ENCODE measurements around the gene MANSC1. TPM values are rescaled to one million over a fixed set of nuclear protein-coding genes. Genes with fewer than 3 reads are reported as not detected.

The MANSC1 gene
- total RNA-seq, 1 experiment from 2014 or later = 9.1 TPM

DNA sequence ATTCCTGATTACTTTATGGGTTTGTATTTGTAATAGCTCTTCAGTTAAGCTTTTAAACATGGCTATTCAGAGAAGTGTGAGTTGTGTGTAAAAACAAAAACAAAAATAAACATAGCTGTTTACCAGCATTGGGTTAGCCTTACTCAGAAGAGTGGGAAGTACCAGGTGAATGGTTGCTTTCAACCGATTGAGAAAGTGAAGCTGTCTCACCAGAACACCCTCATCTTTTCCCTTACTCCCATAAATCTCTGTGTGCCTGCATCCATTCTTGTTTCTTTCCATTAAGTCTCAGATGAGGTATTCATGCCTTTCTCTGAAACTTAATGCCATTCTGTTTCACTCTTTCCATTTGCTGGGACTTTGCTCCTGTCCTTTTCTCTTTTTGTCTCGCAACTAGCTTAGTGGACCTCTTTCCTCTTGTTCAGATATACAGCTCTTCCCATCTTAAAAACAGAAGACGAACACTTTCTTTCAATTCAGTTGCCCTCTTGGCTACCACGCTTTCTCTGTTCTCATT lies 17.5 kb upstream of the MANSC1 start:
- H2AK5ac ChIP-seq (ENCODE audit: insufficient read length, low read length) = no peak overlapping the region
- no peak overlapping the region for H3K4ac ChIP-seq (ENCODE audit: low read depth, low read length)
- H4K8ac ChIP-seq (replicated peaks; ENCODE audit: insufficient read length, low read depth, low read length) = no peak overlapping the region
- Mint-ChIP-seq H3K4me1 (peaks cover 0 to 9% of the 10 kb centered on the region in 2 experiments; a peak in 3 of 4 replicates), H3K4me3 (no peak overlapping the region), H3K9me3 (no peaks in the 10 kb centered on the region), H3K27me3 (ENCODE audit: low read depth) (no peaks in the 10 kb centered on the region; the same call in 1 of the 2 replicates), H3K27ac (peak overlapping the region in 1 of 3 experiments; percentile 29; a peak in 1 of 7 replicates), H3K36me3 (ENCODE audit: insufficient read depth in 1 of 3, low read depth in 3 of 3) (no peaks in the 10 kb centered on the region; a peak in 2 of 7 replicates)
- no peak overlapping the region for H3K14ac ChIP-seq (ENCODE audit: insufficient read depth, low read length)
- no peak overlapping the region for H3K4me2 ChIP-seq (ENCODE audit: insufficient read depth, insufficient read length, low read length)
- DNase-seq = no peak
- H3K56ac ChIP-seq (ENCODE audit: insufficient read length, low read depth, low read length) = no peak overlapping the region
- H3K27me3 ChIP-seq (ENCODE audit: insufficient read depth, low read length) = no peaks in the 10 kb centered on the region
- no peak overlapping the region for H3K18ac ChIP-seq (ENCODE audit: insufficient read length, low read depth, low read length)
- H2BK5ac ChIP-seq (ENCODE audit: insufficient read length, low read length) = no peak overlapping the region
- no peaks in the 10 kb centered on the region for H3K9me3 ChIP-seq (ENCODE audit: control insufficient read depth, low read depth, low read length)
- H3T11ph ChIP-seq (ENCODE audit: low read length) = peak overlapping the region; percentile 17
- no peak overlapping the region for H2BK120ac ChIP-seq (ENCODE audit: low read depth, low read length, poor library complexity, severe bottlenecking)
- H4K20me1 ChIP-seq (ENCODE audit: control insufficient read depth, insufficient read depth, insufficient read length) = no peaks in the 10 kb centered on the region
- no peaks in the 10 kb centered on the region for H3K79me1 ChIP-seq (ENCODE audit: insufficient read depth, low read depth, low read length, poor library complexity, severe bottlenecking)
- H3K79me2 ChIP-seq (ENCODE audit: insufficient read depth, low read length) = no peaks in the 10 kb centered on the region
- no peaks in the 10 kb centered on the region for H3K23me2 ChIP-seq (ENCODE audit: insufficient read length, low read depth, low read length, poor library complexity, severe bottlenecking)
- H2BK20ac ChIP-seq (ENCODE audit: low read depth, low read length, poor library complexity, severe bottlenecking) = no peak overlapping the region
- no peak overlapping the region for H4K91ac ChIP-seq (ENCODE audit: insufficient read length, low read depth, low read length)
- H3K9ac ChIP-seq (ENCODE audit: extremely low read depth, insufficient read length, low read length) = no peak overlapping the region
- no peak overlapping the region for H4K5ac ChIP-seq (ENCODE audit: insufficient read length, low read depth, low read length)
- peaks cover 2% of the 10 kb centered on the region; the same call in 1 of the 2 replicates for H3K4me1 ChIP-seq (ENCODE audit: insufficient read depth, low read length)
- H2AFZ ChIP-seq (ENCODE audit: low read length) = no peak overlapping the region
- no peak overlapping the region for H3K23ac ChIP-seq (ENCODE audit: insufficient read length, low read depth, low read length)
- H2BK12ac ChIP-seq (ENCODE audit: insufficient read length, low read depth, low read length) = no peak overlapping the region
- TF ChIP-seq, protein P1, sequence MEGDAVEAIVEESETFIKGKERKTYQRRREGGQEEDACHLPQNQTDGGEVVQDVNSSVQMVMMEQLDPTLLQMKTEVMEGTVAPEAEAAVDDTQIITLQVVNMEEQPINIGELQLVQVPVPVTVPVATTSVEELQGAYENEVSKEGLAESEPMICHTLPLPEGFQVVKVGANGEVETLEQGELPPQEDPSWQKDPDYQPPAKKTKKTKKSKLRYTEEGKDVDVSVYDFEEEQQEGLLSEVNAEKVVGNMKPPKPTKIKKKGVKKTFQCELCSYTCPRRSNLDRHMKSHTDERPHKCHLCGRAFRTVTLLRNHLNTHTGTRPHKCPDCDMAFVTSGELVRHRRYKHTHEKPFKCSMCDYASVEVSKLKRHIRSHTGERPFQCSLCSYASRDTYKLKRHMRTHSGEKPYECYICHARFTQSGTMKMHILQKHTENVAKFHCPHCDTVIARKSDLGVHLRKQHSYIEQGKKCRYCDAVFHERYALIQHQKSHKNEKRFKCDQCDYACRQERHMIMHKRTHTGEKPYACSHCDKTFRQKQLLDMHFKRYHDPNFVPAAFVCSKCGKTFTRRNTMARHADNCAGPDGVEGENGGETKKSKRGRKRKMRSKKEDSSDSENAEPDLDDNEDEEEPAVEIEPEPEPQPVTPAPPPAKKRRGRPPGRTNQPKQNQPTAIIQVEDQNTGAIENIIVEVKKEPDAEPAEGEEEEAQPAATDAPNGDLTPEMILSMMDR (conservative IDR thresholded peaks at IDR 0.05) = no peak
- WGBS (ENCODE audit: extremely low coverage, insufficient read length, low lambda C conversion rate) = no CpG with 5 or more reads among the region's 4 CpGs
- no peak overlapping the region for H3K27ac ChIP-seq (ENCODE audit: insufficient read length, low read depth, low read length)
- H2BK15ac ChIP-seq (ENCODE audit: low read depth, low read length) = no peak overlapping the region
